Gastroesophageal sphincter (tissue), 3 donors: ENCODE data around the gene SLC18A2.

ENCODE experiments used
- POLR2A ChIP-seq, 2 donors: fragments of 450-650 bp; IDR thresholded peaks; one replicate each; pipeline ENCODE4 v1.6.1; 2017; ENCODE audit warnings: antibody characterized with exemption in 2 of 2, mild to moderate bottlenecking in 2 of 2, moderate library complexity in 1 of 2
- POLR2AphosphoS5 ChIP-seq: sonication (generic); formaldehyde crosslinking; IDR thresholded peaks from one replicate; pipeline ENCODE4 v1.6.1; 2017; ENCODE audit warnings: antibody characterized with exemption
- TF ChIP-seq, protein P1 (sequence below), 4 experiments: fragments of 200-600 bp in 2 of 4; fragments of 450-650 bp in 2 of 4; sonication (generic) in 1 of 4; IDR thresholded peaks; one replicate each; pipeline ENCODE4 v1.5.1; 2017 to 2019; ENCODE audit warnings: antibody characterized with exemption in 4 of 4, mild to moderate bottlenecking in 2 of 4, moderate library complexity in 2 of 4

GRCh38 chr10:117241541-117242462, 888 bp downstream of the SLC18A2 start:
- TF ChIP-seq, protein P1, sequence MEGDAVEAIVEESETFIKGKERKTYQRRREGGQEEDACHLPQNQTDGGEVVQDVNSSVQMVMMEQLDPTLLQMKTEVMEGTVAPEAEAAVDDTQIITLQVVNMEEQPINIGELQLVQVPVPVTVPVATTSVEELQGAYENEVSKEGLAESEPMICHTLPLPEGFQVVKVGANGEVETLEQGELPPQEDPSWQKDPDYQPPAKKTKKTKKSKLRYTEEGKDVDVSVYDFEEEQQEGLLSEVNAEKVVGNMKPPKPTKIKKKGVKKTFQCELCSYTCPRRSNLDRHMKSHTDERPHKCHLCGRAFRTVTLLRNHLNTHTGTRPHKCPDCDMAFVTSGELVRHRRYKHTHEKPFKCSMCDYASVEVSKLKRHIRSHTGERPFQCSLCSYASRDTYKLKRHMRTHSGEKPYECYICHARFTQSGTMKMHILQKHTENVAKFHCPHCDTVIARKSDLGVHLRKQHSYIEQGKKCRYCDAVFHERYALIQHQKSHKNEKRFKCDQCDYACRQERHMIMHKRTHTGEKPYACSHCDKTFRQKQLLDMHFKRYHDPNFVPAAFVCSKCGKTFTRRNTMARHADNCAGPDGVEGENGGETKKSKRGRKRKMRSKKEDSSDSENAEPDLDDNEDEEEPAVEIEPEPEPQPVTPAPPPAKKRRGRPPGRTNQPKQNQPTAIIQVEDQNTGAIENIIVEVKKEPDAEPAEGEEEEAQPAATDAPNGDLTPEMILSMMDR (IDR thresholded peaks at IDR 0.05), result no peak
- TF ChIP-seq POLR2A (IDR thresholded peaks at IDR 0.05), result no peak
- TF ChIP-seq POLR2AphosphoS5, result no peak
